HCT116 (cell line): ENCODE measurements around the gene BICRAL. TPM values are rescaled to one million over a fixed set of nuclear protein-coding genes. Genes with fewer than 3 reads are reported as not detected.

ENCODE experiments used
- ATAC-seq: fragments of 200-7000 bp; cut with Tn5 transposase; 2 replicates; pipeline ENCODE4 v1.9.1; 2020; ENCODE audit warnings: mild to moderate bottlenecking, moderate library complexity
- BruUV-seq: library from RNA; stranded (reverse); fragments of 400-500 nt; replicated peaks from 2 replicates; lab custom pipeline; 2021; lab: Mats Ljungman, UMichigan
- CTCF ChIA-PET: fragments of 300-600 bp; sonication (Branson Sonifier 250); formaldehyde crosslinking; loops from one replicate; lab custom pipeline; 2021; ENCODE audit warnings: antibody characterized with exemption; lab: Charles Lee
- POLR2A ChIA-PET: fragments of 300-600, 350-600 bp; sonication (Branson Sonifier 250); formaldehyde crosslinking; loops from one replicate; lab custom pipeline; 2021; ENCODE audit warnings: antibody characterized with exemption; lab: Charles Lee
- RAD21 ChIA-PET, 2 experiments: fragments of 300-600 bp; sonication (Branson Sonifier 250); formaldehyde crosslinking; loops; one replicate each; lab custom pipeline; 2023; ENCODE audit warnings: low total read pairs in 2 of 2; ENCODE audit not compliant: uncharacterized antibody in 2 of 2, unreplicated experiment in 2 of 2, low non-redundant PET in 1 of 2; lab: Charles Lee
- DNase-seq: peaks from one replicate; pipeline ENCODE4 v3.0.0-alpha.2; 2010; ENCODE audit warnings: low read depth, low spot score
- H2AFZ ChIP-seq: fragments of 200-600 bp; shearing (Covaris generic), sonication (generic); 2 replicates; pipeline ENCODE4 v1.6.1; 2017; ENCODE audit warnings: low read depth, mixed run types, mixed read lengths, antibody characterized with exemption, low read length; ENCODE audit not compliant: poor library complexity, severe bottlenecking
- H3K27ac ChIP-seq: 2 replicates; pipeline ENCODE4 v1.5.1; 2012; ENCODE audit warnings: low read depth, low read length
- H3K27me3 ChIP-seq: fragments of 200-600 bp; sonication (generic); 2 replicates; pipeline ENCODE4 v1.6.1; 2016; ENCODE audit warnings: mixed run types, low read length, mixed read lengths; ENCODE audit not compliant: insufficient read depth
- H3K36me3 ChIP-seq, 2 experiments: fragments of 200-500 bp in 1 of 2; fragments of 200-600 bp in 1 of 2; sonication (Bioruptor generic) in 1 of 2; sonication (generic) in 1 of 2; 2 replicates each; pipeline versions ENCODE4 v1.5.1 to v1.6.1; 2014 to 2016; ENCODE audit warnings: low read length in 2 of 2, inconsistent platforms in 1 of 2, mixed read lengths in 1 of 2, mixed run types in 1 of 2; ENCODE audit not compliant: insufficient read depth in 2 of 2, control insufficient read depth in 1 of 2
- H3K4me1 ChIP-seq, 2 experiments: fragments of 200-600 bp in 1 of 2; sonication (generic) in 1 of 2; 2 replicates each; pipeline versions ENCODE4 v1.5.1 to v1.6.1; 2012 to 2017; ENCODE audit warnings: low read length in 2 of 2, inconsistent platforms in 1 of 2, mild to moderate bottlenecking in 1 of 2, mixed read lengths in 1 of 2, mixed run types in 1 of 2, moderate library complexity in 1 of 2; ENCODE audit not compliant: insufficient read depth in 2 of 2, control insufficient read depth in 1 of 2
- H3K4me2 ChIP-seq: fragments of 200-600 bp; sonication (generic); 2 replicates; pipeline ENCODE4 v1.6.1; 2017; ENCODE audit warnings: mixed run types, low read length, mixed read lengths
- H3K4me3 ChIP-seq, 2 experiments: fragments of 200-600 bp in 1 of 2; sonication (generic) in 1 of 2; replicated peaks in 1 of 2; 2 replicates each; pipeline ENCODE4 v1.5.1; 2011 to 2016; ENCODE audit warnings: low read length in 2 of 2, control low read depth in 1 of 2, low read depth in 1 of 2, mild to moderate bottlenecking in 1 of 2, mixed read lengths in 1 of 2, mixed run types in 1 of 2
- H3K79me2 ChIP-seq: fragments of 200-600 bp; sonication (generic); 2 replicates; pipeline ENCODE4 v1.6.1; 2017; ENCODE audit warnings: mild to moderate bottlenecking, mixed run types, low read length, moderate library complexity, mixed read lengths; ENCODE audit not compliant: insufficient read depth
- H3K9ac ChIP-seq: fragments of 200-600 bp; sonication (generic); 2 replicates; pipeline ENCODE4 v1.6.1; 2016; ENCODE audit warnings: low read length, mixed read lengths
- H3K9me2 ChIP-seq: fragments of 200-600 bp; sonication (generic), shearing (Covaris generic); 2 replicates; pipeline ENCODE4 v1.6.1; 2017; ENCODE audit warnings: mixed run types, mild to moderate bottlenecking, moderate library complexity; ENCODE audit not compliant: insufficient read depth
- H3K9me3 ChIP-seq, 2 experiments: fragments of 200-500 bp in 1 of 2; fragments of 200-600 bp in 1 of 2; sonication (Bioruptor generic) in 1 of 2; sonication (generic) in 1 of 2; 2 replicates each; pipeline ENCODE4 v1.6.1; 2014 to 2017; ENCODE audit warnings: low read length in 2 of 2, mixed read lengths in 2 of 2, inconsistent platforms in 1 of 2, low read depth in 1 of 2, mild to moderate bottlenecking in 1 of 2, mixed run types in 1 of 2, moderate library complexity in 1 of 2; ENCODE audit not compliant: control insufficient read depth in 1 of 2, insufficient read depth in 1 of 2
- H4K20me1 ChIP-seq: fragments of 200-600 bp; sonication (generic), shearing (Covaris generic); 2 replicates; pipeline ENCODE4 v1.6.1; 2017; ENCODE audit warnings: mixed run types, mild to moderate bottlenecking, moderate library complexity; ENCODE audit not compliant: insufficient read depth
- ELF1 ChIP-seq: IDR thresholded peaks from 2 replicates; pipeline ENCODE4 v1.6.1; 2012; ENCODE audit warnings: low read depth, borderline replicate concordance
- EZH2 ChIP-seq: fragments of 200-600 bp; sonication (generic); IDR thresholded peaks from 2 replicates; pipeline ENCODE4 v1.6.1; 2017; ENCODE audit warnings: antibody characterized with exemption, mixed run types
- EZH2phosphoT487 ChIP-seq: fragments of 200-600 bp; IDR thresholded peaks from 2 replicates; pipeline ENCODE4 v1.6.1; 2018; ENCODE audit warnings: antibody characterized with exemption, borderline replicate concordance
- FOSL1 ChIP-seq: IDR thresholded peaks from 2 replicates; pipeline ENCODE4 v1.6.1; 2012; ENCODE audit warnings: low read depth
- JUND ChIP-seq: IDR thresholded peaks from 2 replicates; pipeline ENCODE4 v1.6.1; 2012
- MAX ChIP-seq: IDR thresholded peaks from 2 replicates; pipeline ENCODE4 v1.6.1; 2012
- POLR2A ChIP-seq: IDR thresholded peaks from 2 replicates; pipeline ENCODE4 v1.7.0; 2011; ENCODE audit warnings: borderline replicate concordance; ENCODE audit not compliant: insufficient read depth, insufficient read length; ENCODE audit errors: extremely low read depth
- POLR2AphosphoS5 ChIP-seq: IDR thresholded peaks from 2 replicates; pipeline ENCODE4 v1.6.1; 2011; ENCODE audit warnings: mild to moderate bottlenecking, low read depth, low read length, moderate library complexity
- RAD21 ChIP-seq: IDR thresholded peaks from 2 replicates; pipeline ENCODE4 v1.6.1; 2012; ENCODE audit warnings: low read depth, mild to moderate bottlenecking
- SIN3A ChIP-seq: IDR thresholded peaks from 2 replicates; pipeline ENCODE4 v1.6.1; 2012; ENCODE audit warnings: low read depth
- SP1 ChIP-seq: IDR thresholded peaks from 2 replicates; pipeline ENCODE4 v1.6.1; 2012; ENCODE audit warnings: low read depth
- TCF7L2 ChIP-seq: IDR thresholded peaks from 2 replicates; pipeline ENCODE4 v1.7.0; 2011; ENCODE audit warnings: borderline replicate concordance, inconsistent platforms; ENCODE audit not compliant: insufficient read depth, insufficient read length; ENCODE audit errors: extremely low read depth
- ZBTB33 ChIP-seq: IDR thresholded peaks from 2 replicates; pipeline ENCODE4 v1.6.1; 2011; ENCODE audit warnings: mild to moderate bottlenecking, low read length, moderate library complexity; ENCODE audit not compliant: insufficient replicate concordance; ENCODE audit errors: extremely low read depth
- ZFX ChIP-seq: fragments of 450-650 bp; IDR thresholded peaks from 2 replicates; pipeline ENCODE4 v1.6.1; 2017
- intact Hi-C: fragments of 100-400 bp; cut with micrococcal nuclease; formaldehyde crosslinking; loops from 2 replicates; pipeline ENCODE4 v1.10.0; 2022
- total RNA-seq: library from RNA; stranded (reverse); gene quantifications from one replicate; pipeline ENCODE4 v1.2.1, GENCODE V29; 2021; ENCODE audit not compliant: unreplicated experiment

Gene BICRAL
- total RNA-seq, 1 experiment from 2014 or later, result 14.9 TPM

- RAD21 ChIA-PET, result interaction anchor here in 1 of 2 experiments (0.7 to 1.2 kb wide), 2 partner anchors 30 to 219 kb away, joined by 3 to 6 read pairs; no protein-coding TSS in a partner anchor
- POLR2A ChIA-PET, result interaction anchor here (0.6 to 4.0 kb wide), 9 partner anchors 11 to 862 kb away, joined by 3 to 22 read pairs (median 4); partner anchors contain the start of genes RPL7L1 and TBCC
- no peak for TF ChIP-seq ELF1
- TF ChIP-seq POLR2A, result no peak
- TF ChIP-seq EZH2, result no peak
- peak; percentile 43; the same call in 1 of the 2 replicates for TF ChIP-seq FOSL1
- peak; percentile 81 for TF ChIP-seq POLR2AphosphoS5
- TF ChIP-seq SP1, result no peak
- TF ChIP-seq SIN3A, result peak; percentile 20; the same call in 1 of the 2 replicates
- TF ChIP-seq JUND, result peak; percentile 24; the same call in 1 of the 2 replicates
- TF ChIP-seq, all 23 proteins: peak for 4
- Histone ChIP-seq H3K36me3 (no peaks in the 10 kb centered on the region), H3K27ac (peak overlapping the region; percentile 100), H3K79me2 (peaks cover 42% of the 10 kb centered on the region), H4K20me1 (no peaks in the 10 kb centered on the region), H3K9me3 (no peaks in the 10 kb centered on the region), H2AFZ (no peak overlapping the region), H3K4me2 (peak overlapping the region; percentile 75), H3K9me2 (0 out of 2 replicates have a peak, but pooled peaks cover 4% of the 10 kb centered on the region), H3K27me3 (no peaks in the 10 kb centered on the region), H3K9ac (peak overlapping the region; percentile 95), H3K4me3 (peak overlapping the region; percentile 63 to 74), H3K4me1 (peaks cover 21 to 49% of the 10 kb centered on the region in 2 experiments)
- intact Hi-C loops, result no loop called here
- DNase-seq (peak; percentile 56), ATAC-seq (peak; percentile 55)
- BruUV-seq, result no TSS peak
- CTCF ChIA-PET, result no interaction called here
Measured at GRCh38 chr6:42782689-42783176, 881 bp downstream of the BICRAL start.

DNA sequence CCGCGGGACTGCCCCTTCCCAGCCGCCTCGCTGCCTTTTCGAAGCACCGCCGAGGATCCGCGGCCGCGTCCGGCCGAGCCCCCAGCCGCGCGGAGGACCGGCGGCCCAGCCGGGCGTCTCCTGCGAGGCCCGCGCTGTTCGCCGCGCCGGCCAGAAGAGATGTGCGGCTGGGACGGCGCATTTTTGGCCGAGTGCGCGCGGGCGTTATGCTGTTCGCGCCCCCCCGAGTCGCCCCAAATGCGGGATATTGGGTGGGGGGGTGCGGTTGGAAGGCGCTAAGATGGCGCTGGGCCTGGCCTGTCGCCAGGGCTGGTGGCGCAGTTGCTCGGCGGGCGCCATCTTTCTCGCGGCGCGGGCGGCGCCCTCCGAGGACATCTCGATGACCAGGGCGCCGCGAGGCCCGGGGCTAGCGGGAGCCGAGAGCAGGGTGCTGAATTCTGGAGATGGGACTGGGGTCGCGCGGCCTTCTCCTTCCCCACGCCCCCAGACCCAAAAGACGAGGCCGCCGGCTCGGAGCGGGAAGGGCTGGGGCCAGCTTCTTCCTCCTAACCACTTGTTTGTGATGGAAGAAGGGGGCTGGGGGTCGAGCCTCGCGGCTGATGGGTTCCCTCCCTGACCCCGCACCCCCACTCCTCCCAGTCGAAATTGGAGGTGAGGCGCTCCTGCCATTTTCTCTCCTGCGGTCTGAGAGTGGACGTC is 1.5 kb downstream of the BICRAL start:
- H3K9ac ChIP-seq, result peak overlapping the region; percentile 95
- no peaks in the 10 kb centered on the region for H3K9me3 ChIP-seq
- BruUV-seq, result no TSS peak
- peak overlapping the region; percentile 63 to 74 for H3K4me3 ChIP-seq
- peaks cover 20 to 44% of the 10 kb centered on the region in 2 experiments for H3K4me1 ChIP-seq
- CTCF ChIA-PET, result no interaction called here
- H2AFZ ChIP-seq, result no peak overlapping the region
- DNase-seq (no peak), ATAC-seq (peak; percentile 58)
- no peaks in the 10 kb centered on the region for H3K36me3 ChIP-seq
- H3K9me2 ChIP-seq, result 0 out of 2 replicates have a peak, but pooled peaks cover 4% of the 10 kb centered on the region
- intact Hi-C loops, result no loop called here
- no peaks in the 10 kb centered on the region for H3K27me3 ChIP-seq
- H4K20me1 ChIP-seq, result no peaks in the 10 kb centered on the region
- H3K4me2 ChIP-seq, result peak overlapping the region; percentile 75
- POLR2A ChIA-PET, result interaction anchor here (1.0 to 4.0 kb wide), 5 partner anchors 8 to 37 kb away, joined by 3 to 22 read pairs (median 3); partner anchors contain the start of gene TBCC
- RAD21 ChIA-PET, result interaction anchor here (0.7 to 1.3 kb wide), 3 partner anchors 30 to 219 kb away, joined by 3 to 6 read pairs (median 3); partner anchors contain the start of gene TBCC (in 1 of the 2)
- H3K27ac ChIP-seq, result peak overlapping the region; percentile 100
- H3K79me2 ChIP-seq, result peaks cover 42% of the 10 kb centered on the region
- TF ChIP-seq ZBTB33 (no peak), EZH2phosphoT487 (no peak), POLR2AphosphoS5 (peak; percentile 68), TCF7L2 (peak; percentile 9), POLR2A (peak; percentile 50), ZFX (peak; percentile 84), MAX (peak; percentile 70), RAD21 (no peak)
